ENCODE measurements around the gene SBF1. TPM values are rescaled to one million over a fixed set of nuclear protein-coding genes. Genes with fewer than 3 reads are reported as not detected.
A peak's percentile ranks its signal among the peaks of the same experiment; 100 is the strongest.

Gene SBF1
- total and polyA plus RNA-seq, 2 of the 13 experiments (the other 11 are each of a cell fraction or from before 2014, with no cell fraction given) = 31.7 to 40.9 TPM

DNA sequence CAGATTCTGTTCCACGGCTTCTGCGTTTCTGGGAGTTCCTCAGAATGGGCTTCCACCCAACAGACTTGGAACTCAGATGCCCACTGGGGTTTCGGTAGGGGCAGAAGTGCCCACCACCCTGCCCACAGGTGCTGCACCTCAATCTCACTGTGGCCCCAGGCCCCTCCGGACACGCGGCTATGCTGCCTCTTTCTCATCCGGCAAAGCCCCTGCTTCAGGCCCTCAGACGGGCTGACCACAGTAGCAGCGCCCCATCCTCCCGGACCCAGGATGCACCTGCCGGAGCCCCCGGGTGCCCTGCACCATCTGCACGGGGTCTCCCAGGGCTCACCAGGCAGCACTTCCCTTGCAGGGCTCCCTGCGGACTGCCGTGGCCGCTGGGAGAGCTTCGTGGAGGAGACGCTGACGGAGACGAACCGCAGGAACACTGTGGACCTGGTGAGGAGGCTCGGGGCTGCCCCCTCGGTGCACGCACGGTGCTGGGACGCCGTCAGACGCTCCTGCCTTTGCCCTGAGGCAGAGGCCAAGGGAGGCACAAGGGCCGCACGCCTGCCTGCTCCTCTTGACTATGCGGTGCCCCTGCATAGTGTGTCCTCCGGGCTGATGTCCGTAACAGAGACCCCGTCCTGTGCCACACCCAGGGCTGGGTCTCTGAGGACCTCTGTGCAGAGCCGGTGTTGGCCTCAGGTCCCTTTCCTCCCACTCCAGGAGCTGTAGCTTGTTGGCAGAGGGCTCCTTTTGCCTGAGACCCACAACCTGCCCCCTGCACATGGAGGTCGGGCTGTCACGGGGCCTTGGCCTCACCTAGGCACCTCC lies 38.6 kb downstream of the SBF1 start:
- no peak for DNase-seq (ENCODE audit: low spot score)
- ChIA-PET CTCF (ENCODE audit: low intra/inter-chr PET ratio, low total read pairs) (no interaction called here), POLR2A (no interaction called here)
- Histone ChIP-seq H4K20me1 (ENCODE audit: insufficient read depth, low read length) (no peaks in the 10 kb centered on the region), H3K4me1 (ENCODE audit: insufficient read depth, low read length) (no peaks in the 10 kb centered on the region), H3K4me3 (replicated peaks in 1 of 3; ENCODE audit: insufficient read depth in 1 of 3, low read depth in 2 of 3, low read length in 3 of 3) (no peak overlapping the region), H3K27ac (ENCODE audit: extremely low read length, insufficient read depth, low read length) (no peak overlapping the region), H3K4me2 (ENCODE audit: low read depth, low read length) (no peak overlapping the region), H2AFZ (ENCODE audit: low read length) (no peak overlapping the region), H3K36me3 (replicated peaks in 1 of 2; ENCODE audit: control insufficient read depth in 1 of 2, insufficient read depth in 2 of 2, low read length in 2 of 2) (peaks cover 50 to 69% of the 10 kb centered on the region in 2 experiments), H3K9me3 (ENCODE audit: low read length) (no peaks in the 10 kb centered on the region), H3K27me3 (ENCODE audit: control insufficient read depth in 1 of 2, insufficient read depth in 2 of 2, low read length in 2 of 2) (no peaks in the 10 kb centered on the region), H3K9ac (ENCODE audit: insufficient read depth, low read depth, low read length) (no peak overlapping the region), H3K79me2 (ENCODE audit: insufficient read depth, low read length) (no peaks in the 10 kb centered on the region)
- FAIRE-seq = no peak
- ATAC-seq = no peak
- BruUV-seq (replicated peaks) = no TSS peak
- intact Hi-C loops (cut with micrococcal nuclease; ENCODE audit: unreplicated experiment) (no loop called here), in situ Hi-C loops (cut with HindIII; ENCODE audit: extremely low pct_ligation_motif_present, low pct_unique_long_range_greater_than_20kb) (no loop called here)
- 98% methylated on average over 11 of the region's 37 CpGs for WGBS (ENCODE audit: low lambda C conversion rate)
- TF ChIP-seq FOSL2 (CRISPR knock-in tag; IDR thresholded peaks at IDR 0.05) (no peak), IKZF1 (IDR thresholded peaks at IDR 0.05) (no peak), AKAP8 (CRISPR knock-in tag; IDR thresholded peaks at IDR 0.05) (peak; percentile 27), AGO2 (optimal IDR thresholded peaks at IDR 0.05; ENCODE audit: low read depth, low read length) (peak; percentile 79), FOXC1 (CRISPR knock-in tag; IDR thresholded peaks at IDR 0.05; ENCODE audit: borderline replicate concordance) (no peak), POLR2G (IDR thresholded peaks at IDR 0.05; ENCODE audit: low read depth, low read length) (0 out of 2 replicates have a peak, but pooled peaks have one; percentile 7), RBFOX2 (IDR thresholded peaks at IDR 0.05; ENCODE audit: low read depth, low read length) (peak; percentile 49; the same call in 1 of the 2 replicates)
- TF ChIP-seq, protein P1, sequence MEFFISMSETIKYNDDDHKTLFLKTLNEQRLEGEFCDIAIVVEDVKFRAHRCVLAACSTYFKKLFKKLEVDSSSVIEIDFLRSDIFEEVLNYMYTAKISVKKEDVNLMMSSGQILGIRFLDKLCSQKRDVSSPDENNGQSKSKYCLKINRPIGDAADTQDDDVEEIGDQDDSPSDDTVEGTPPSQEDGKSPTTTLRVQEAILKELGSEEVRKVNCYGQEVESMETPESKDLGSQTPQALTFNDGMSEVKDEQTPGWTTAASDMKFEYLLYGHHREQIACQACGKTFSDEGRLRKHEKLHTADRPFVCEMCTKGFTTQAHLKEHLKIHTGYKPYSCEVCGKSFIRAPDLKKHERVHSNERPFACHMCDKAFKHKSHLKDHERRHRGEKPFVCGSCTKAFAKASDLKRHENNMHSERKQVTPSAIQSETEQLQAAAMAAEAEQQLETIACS (CRISPR knock-in tag; IDR thresholded peaks at IDR 0.05) = no peak

Measured in HepG2 (cell line).